Measurements from ENCODE around the gene BRD3OS.

Gene BRD3OS

GRCh38 chr9:134030821-134031470 is 5.7 kb downstream of the BRD3OS start:
- TF ChIP-seq CTCF (IDR thresholded peaks at IDR 0.05; ENCODE audit: control insufficient read depth, extremely low read depth, insufficient read depth): no peak
- no peak for DNase-seq (ENCODE audit: low read depth)
- no peak overlapping the region for H3K4me3 ChIP-seq (ENCODE audit: low read depth, low read length)

GRCh38 chr9:134031783-134032182 is 6.5 kb downstream of the BRD3OS start:
- no peak for TF ChIP-seq CTCF (IDR thresholded peaks at IDR 0.05; ENCODE audit: control insufficient read depth, extremely low read depth, insufficient read depth)
- no peak overlapping the region for H3K4me3 ChIP-seq (ENCODE audit: low read depth, low read length)
- no peak for DNase-seq (ENCODE audit: low read depth)

- no peak for TF ChIP-seq CTCF (IDR thresholded peaks at IDR 0.05; ENCODE audit: control insufficient read depth, extremely low read depth, insufficient read depth)
- DNase-seq (ENCODE audit: low read depth): no peak
- H3K4me3 ChIP-seq (ENCODE audit: low read depth, low read length): no peak overlapping the region
Measured at GRCh38 chr9:134032456-134033222, 7.4 kb downstream of the BRD3OS start.

- DNase-seq (ENCODE audit: low read depth): no peak
- H3K4me3 ChIP-seq (ENCODE audit: low read depth, low read length): no peak overlapping the region
Measured at GRCh38 chr9:134033516-134034214, 8.4 kb downstream of the BRD3OS start.

GRCh38 chr9:134034215-134035040 is 9.1 kb downstream of the BRD3OS start:
- TF ChIP-seq CTCF (IDR thresholded peaks at IDR 0.05; ENCODE audit: control insufficient read depth, extremely low read depth, insufficient read depth): no peak
- H3K4me3 ChIP-seq (ENCODE audit: low read depth, low read length): no peak overlapping the region
- DNase-seq (ENCODE audit: low read depth): no peak

More at GRCh38 chr9:134033516-134034214, 8.4 kb downstream of the BRD3OS start:
- no peak for TF ChIP-seq CTCF (IDR thresholded peaks at IDR 0.05; ENCODE audit: control insufficient read depth, extremely low read depth, insufficient read depth)

All from LNCaP clone FGC (cell line).